Osteocyte (in vitro differentiated cells): ENCODE data around the gene PSMB7. TPM values are rescaled to one million over a fixed set of nuclear protein-coding genes. Genes with fewer than 3 reads are reported as not detected.

Experiments used
- DNase-seq: peaks from one replicate; pipeline ENCODE4 v3.0.0; 2021; ENCODE audit warnings: mixed read lengths; ENCODE audit not compliant: unreplicated experiment; ENCODE audit errors: extremely low spot score
- H3K27ac Mint-ChIP-seq: one replicate; pipeline ENCODE4 v1.8.0; 2021; ENCODE audit warnings: mild to moderate bottlenecking, mixed read lengths; ENCODE audit not compliant: unreplicated experiment
- H3K27me3 Mint-ChIP-seq: one replicate; pipeline ENCODE4 v1.8.0; 2021; ENCODE audit warnings: mixed read lengths; ENCODE audit not compliant: unreplicated experiment
- H3K36me3 Mint-ChIP-seq: one replicate; pipeline ENCODE4 v1.8.0; 2021; ENCODE audit warnings: mixed read lengths; ENCODE audit not compliant: unreplicated experiment
- H3K4me1 Mint-ChIP-seq: one replicate; pipeline ENCODE4 v1.8.0; 2021; ENCODE audit warnings: mixed read lengths; ENCODE audit not compliant: unreplicated experiment
- H3K4me3 Mint-ChIP-seq: one replicate; pipeline ENCODE4 v1.8.0; 2021; ENCODE audit warnings: mild to moderate bottlenecking, moderate library complexity, mixed read lengths; ENCODE audit not compliant: unreplicated experiment
- H3K9me3 Mint-ChIP-seq: one replicate; pipeline ENCODE4 v1.8.0; 2021; ENCODE audit warnings: mixed read lengths; ENCODE audit not compliant: unreplicated experiment
- CTCF ChIP-seq: fragments of 200-600 bp; sonication (generic); IDR thresholded peaks from 2 replicates; pipeline ENCODE4 v1.5.0; 2021; ENCODE audit warnings: antibody characterized with exemption, mild to moderate bottlenecking, moderate library complexity
- total RNA-seq: library from RNA; stranded (reverse); gene quantifications from 2 replicates; pipeline ENCODE4 v1.2.1, GENCODE V29; 2021

PSMB7 gene
- total RNA-seq, 1 donor from 2014 or later, result 140 TPM

- Mint-ChIP-seq H3K4me3 (no peak overlapping the region), H3K36me3 (peaks cover 45% of the 10 kb centered on the region), H3K27ac (peak overlapping the region; percentile 10), H3K9me3 (no peaks in the 10 kb centered on the region), H3K4me1 (peaks cover 3% of the 10 kb centered on the region), H3K27me3 (no peaks in the 10 kb centered on the region)
- no peak for DNase-seq
- no peak for TF ChIP-seq CTCF
Measured at GRCh38 chr9:124352616-124353015, 62.6 kb downstream of the PSMB7 start.

- TF ChIP-seq CTCF, result no peak
- Mint-ChIP-seq H3K4me1 (peaks cover 3% of the 10 kb centered on the region), H3K27ac (peak overlapping the region; percentile 10), H3K27me3 (no peaks in the 10 kb centered on the region), H3K9me3 (no peaks in the 10 kb centered on the region), H3K4me3 (no peak overlapping the region), H3K36me3 (peaks cover 49% of the 10 kb centered on the region)
- DNase-seq, result no peak
Measured at GRCh38 chr9:124351672-124352468, 63.4 kb downstream of the PSMB7 start.

- Mint-ChIP-seq H3K27me3 (no peaks in the 10 kb centered on the region), H3K4me3 (no peak overlapping the region), H3K4me1 (peaks cover 3% of the 10 kb centered on the region), H3K27ac (peak overlapping the region; percentile 25), H3K9me3 (no peaks in the 10 kb centered on the region), H3K36me3 (peaks cover 49% of the 10 kb centered on the region)
- TF ChIP-seq CTCF, result no peak
- no peak for DNase-seq
Measured at GRCh38 chr9:124350494-124351263, 64.6 kb downstream of the PSMB7 start.

GRCh38 chr9:124349675-124350493, 65.4 kb downstream of the PSMB7 start:
- H3K9me3 Mint-ChIP-seq, result no peaks in the 10 kb centered on the region
- DNase-seq, result no peak
- H3K27me3 Mint-ChIP-seq, result no peaks in the 10 kb centered on the region
- peaks cover 55% of the 10 kb centered on the region for H3K36me3 Mint-ChIP-seq
- H3K27ac Mint-ChIP-seq, result no peak overlapping the region
- peaks cover 6% of the 10 kb centered on the region for H3K4me1 Mint-ChIP-seq
- TF ChIP-seq CTCF, result no peak
- H3K4me3 Mint-ChIP-seq, result no peak overlapping the region
